Cardiac muscle cell (in vitro differentiated cells and primary cell): Measurements from ENCODE around the gene GLT8D1. TPM values are rescaled to one million over a fixed set of nuclear protein-coding genes. Genes with fewer than 3 reads are reported as not detected.
A peak's percentile ranks its signal among the peaks of the same experiment; 100 is the strongest.

ENCODE experiments used
- DNase-seq, 2 donors: peaks; one replicate each; pipeline versions ENCODE4 v3.0.0 to v3.0.0-alpha.2; 2010 to 2017; ENCODE audit warnings: low read depth in 1 of 2, low spot score in 1 of 2
- H3K27ac ChIP-seq: fragments of 200-600 bp; sonication (generic); 2 replicates; pipeline ENCODE4 v1.5.1; 2016
- H3K27me3 ChIP-seq: fragments of 200-600 bp; sonication (generic); 2 replicates; pipeline ENCODE4 v1.6.0; 2016; ENCODE audit warnings: control low read depth
- H3K36me3 ChIP-seq: fragments of 200-600 bp; sonication (generic); 2 replicates; pipeline ENCODE4 v1.5.1; 2016; ENCODE audit warnings: control low read depth
- H3K4me1 ChIP-seq: fragments of 200-600 bp; sonication (generic); 2 replicates; pipeline ENCODE4 v1.8.1; 2017; ENCODE audit warnings: low read depth, mild to moderate bottlenecking, mixed run types
- H3K4me3 ChIP-seq: fragments of 200-600 bp; sonication (generic); 2 replicates; pipeline ENCODE4 v1.5.1; 2016; ENCODE audit warnings: mild to moderate bottlenecking
- H3K9me3 ChIP-seq: fragments of 200-600 bp; sonication (generic); 2 replicates; pipeline ENCODE4 v1.5.1; 2017; ENCODE audit warnings: low read depth, mild to moderate bottlenecking, control low read depth
- polyA plus RNA-seq: library from polyadenylated mRNA; unstranded; fragments of >200 nt; fragmentation: Nextera tagmentation; extraction: Ambion mirVana; gene quantifications from 2 replicates; pipeline ENCODE4 v1.2.1, GENCODE V29; 2016
- total RNA-seq: library from RNA; depleted of rRNA; stranded (reverse); fragments of >200 nt; gene quantifications from 2 replicates; pipeline ENCODE4 v1.2.3, GENCODE V29; 2016
- TF ChIP-seq, protein P1 (sequence below): IDR thresholded peaks from 2 replicates; pipeline ENCODE4 v1.5.1; 2012; ENCODE audit warnings: low read depth, mild to moderate bottlenecking, low read length

The GLT8D1 gene
- total and polyA plus RNA-seq, 2 experiments from 2014 or later: 74.2 to 85.0 TPM

DNA sequence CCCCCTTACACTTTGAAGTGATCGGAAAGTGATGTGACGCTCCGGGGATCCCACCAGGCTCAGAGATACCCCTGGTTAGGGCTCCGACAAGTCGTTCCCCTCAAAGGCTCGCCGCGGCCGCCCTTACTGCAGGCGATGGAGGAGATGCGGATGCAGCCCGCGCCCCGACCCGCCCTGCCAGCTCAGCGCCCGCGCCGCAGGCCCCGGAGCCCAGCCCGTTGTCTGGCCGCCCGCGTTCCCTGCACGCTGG, 228 bp downstream of the GLT8D1 start:
- H3K4me1 ChIP-seq: peaks cover 6% of the 10 kb centered on the region
- no peak for DNase-seq
- H3K9me3 ChIP-seq: no peaks in the 10 kb centered on the region
- peak overlapping the region; percentile 97 for H3K4me3 ChIP-seq
- peak overlapping the region; percentile 82 for H3K27ac ChIP-seq
- TF ChIP-seq, protein P1, sequence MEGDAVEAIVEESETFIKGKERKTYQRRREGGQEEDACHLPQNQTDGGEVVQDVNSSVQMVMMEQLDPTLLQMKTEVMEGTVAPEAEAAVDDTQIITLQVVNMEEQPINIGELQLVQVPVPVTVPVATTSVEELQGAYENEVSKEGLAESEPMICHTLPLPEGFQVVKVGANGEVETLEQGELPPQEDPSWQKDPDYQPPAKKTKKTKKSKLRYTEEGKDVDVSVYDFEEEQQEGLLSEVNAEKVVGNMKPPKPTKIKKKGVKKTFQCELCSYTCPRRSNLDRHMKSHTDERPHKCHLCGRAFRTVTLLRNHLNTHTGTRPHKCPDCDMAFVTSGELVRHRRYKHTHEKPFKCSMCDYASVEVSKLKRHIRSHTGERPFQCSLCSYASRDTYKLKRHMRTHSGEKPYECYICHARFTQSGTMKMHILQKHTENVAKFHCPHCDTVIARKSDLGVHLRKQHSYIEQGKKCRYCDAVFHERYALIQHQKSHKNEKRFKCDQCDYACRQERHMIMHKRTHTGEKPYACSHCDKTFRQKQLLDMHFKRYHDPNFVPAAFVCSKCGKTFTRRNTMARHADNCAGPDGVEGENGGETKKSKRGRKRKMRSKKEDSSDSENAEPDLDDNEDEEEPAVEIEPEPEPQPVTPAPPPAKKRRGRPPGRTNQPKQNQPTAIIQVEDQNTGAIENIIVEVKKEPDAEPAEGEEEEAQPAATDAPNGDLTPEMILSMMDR: no peak
- H3K36me3 ChIP-seq: peaks cover 7% of the 10 kb centered on the region
- no peaks in the 10 kb centered on the region for H3K27me3 ChIP-seq

DNA sequence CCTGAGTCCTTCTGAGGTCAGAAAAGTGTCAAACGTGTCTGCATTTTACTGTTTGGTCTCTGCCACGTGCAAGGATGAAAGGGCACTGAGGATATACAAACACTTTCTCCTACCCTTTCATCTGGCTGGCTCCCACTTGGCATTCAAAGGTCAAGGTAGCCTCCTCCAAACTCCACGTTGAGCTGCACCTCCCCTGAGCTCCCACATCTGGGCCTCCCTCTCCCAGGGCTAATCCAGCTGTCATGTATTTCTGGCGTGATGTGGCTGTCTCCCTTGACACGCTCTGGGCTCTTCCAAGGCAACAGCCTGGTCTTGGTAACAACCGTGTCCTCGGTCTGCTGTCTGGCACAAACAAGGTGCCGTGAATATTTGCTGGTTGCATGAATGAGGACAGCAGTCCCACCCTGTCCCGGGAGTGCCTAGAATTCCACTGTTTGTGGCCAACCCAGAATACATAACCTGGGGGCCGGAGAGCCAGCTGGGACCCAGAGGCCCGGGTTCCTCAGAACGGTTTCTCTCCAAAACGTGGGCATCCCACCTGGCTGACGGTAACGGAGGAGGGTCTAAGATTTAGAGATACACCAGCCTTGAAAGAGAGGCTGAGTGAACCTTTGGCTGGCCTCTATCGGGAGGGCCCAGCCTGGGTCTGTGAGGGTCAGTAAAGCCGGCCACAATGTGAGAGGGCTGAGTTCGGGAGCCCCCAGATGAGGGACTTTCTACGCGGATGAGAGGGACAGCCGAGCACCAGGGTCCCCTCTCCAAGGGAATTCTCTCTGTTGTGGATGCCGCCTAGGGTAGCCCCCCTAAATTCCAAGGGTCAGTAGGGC, 767 bp downstream of the GLT8D1 start:
- Histone ChIP-seq H3K4me3 (peak overlapping the region; percentile 97), H3K9me3 (no peaks in the 10 kb centered on the region), H3K27ac (peak overlapping the region; percentile 82), H3K36me3 (peaks cover 7% of the 10 kb centered on the region), H3K27me3 (no peaks in the 10 kb centered on the region), H3K4me1 (peaks cover 6% of the 10 kb centered on the region)
- peak; percentile 10 to 26 for DNase-seq
- TF ChIP-seq, protein P1: no peak

DNA sequence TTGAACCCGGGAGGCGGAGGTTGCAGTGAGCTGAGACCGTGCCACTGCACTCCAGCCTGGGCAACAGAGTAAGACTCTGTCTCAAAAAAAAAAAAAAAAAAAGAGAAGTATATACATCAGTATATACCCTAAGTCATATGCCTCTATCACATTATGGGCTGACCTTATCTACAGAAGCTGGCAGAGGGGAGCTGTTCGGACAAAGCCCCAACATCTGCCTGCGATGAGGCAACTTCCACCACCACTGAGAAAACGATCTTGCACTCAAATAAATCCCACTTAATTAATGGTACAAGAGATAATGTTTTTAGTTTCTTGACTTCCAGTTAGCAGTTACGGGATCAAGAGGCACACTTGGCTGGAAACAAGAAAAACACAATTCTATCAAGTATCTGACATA, 2.2 kb downstream of the GLT8D1 start:
- TF ChIP-seq, protein P1: no peak
- Histone ChIP-seq H3K9me3 (no peaks in the 10 kb centered on the region), H3K27ac (no peak overlapping the region), H3K27me3 (no peaks in the 10 kb centered on the region), H3K36me3 (peaks cover 8% of the 10 kb centered on the region), H3K4me3 (no peak overlapping the region), H3K4me1 (peaks cover 6% of the 10 kb centered on the region)
- no peak for DNase-seq

DNA sequence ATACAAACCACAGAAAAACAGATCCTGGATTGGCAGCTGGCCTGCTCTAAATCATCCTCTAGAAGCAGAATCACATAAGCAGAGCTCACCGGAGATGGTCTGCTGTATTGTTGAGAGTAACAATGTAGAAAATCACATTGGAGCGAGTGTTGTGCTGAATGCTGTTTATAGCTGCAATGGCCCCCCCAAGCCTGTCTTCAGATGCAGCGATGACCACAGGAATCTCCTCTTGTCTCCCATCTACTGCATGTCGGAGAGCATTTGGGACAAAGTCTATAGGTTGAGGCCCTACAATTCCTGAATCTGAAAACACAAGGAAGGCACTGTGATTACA, 8.0 kb downstream of the GLT8D1 start:
- no peaks in the 10 kb centered on the region for H3K4me1 ChIP-seq
- no peaks in the 10 kb centered on the region for H3K9me3 ChIP-seq
- H3K27me3 ChIP-seq: no peaks in the 10 kb centered on the region
- H3K4me3 ChIP-seq: no peak overlapping the region
- H3K36me3 ChIP-seq: peaks cover 54% of the 10 kb centered on the region
- TF ChIP-seq, protein P1: no peak
- no peak for DNase-seq
- H3K27ac ChIP-seq: no peak overlapping the region

DNA sequence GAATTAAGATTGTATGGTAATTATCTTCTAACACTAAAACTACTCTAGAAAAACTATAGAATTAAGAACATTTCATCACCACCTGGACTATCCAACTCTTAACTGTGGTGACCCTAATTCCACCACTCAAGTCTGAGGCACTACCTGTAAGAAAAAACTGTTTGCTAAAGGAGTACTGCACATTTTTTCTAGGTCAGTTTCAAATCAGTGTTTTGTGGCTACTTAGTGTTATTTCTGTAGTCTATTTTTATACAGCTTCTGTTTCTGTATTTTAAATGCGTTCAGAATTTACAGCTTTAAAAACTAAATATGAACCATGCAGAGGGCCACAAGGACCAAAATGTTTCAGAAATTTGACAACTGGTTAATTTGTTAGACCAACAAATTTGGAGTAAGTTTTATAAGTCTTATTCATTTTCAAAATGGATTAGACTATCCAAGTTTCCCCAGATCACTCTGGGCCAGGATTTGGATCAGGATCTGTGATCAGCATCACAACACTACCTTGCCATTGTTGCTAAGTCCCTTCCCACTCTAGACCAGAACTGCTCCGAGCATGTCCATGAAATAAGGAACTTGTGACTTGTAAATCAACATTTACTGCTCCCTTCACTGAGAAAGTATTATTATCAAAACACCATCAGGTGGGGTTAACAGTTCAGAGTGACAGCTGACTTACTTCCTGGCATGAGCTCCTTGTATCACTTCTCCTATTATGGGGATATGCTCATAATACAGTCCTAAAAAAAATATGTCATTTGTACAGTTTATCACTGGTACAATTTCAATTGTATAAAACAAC, 8.6 kb downstream of the GLT8D1 start:
- DNase-seq: no peak
- Histone ChIP-seq H3K36me3 (peaks cover 58% of the 10 kb centered on the region), H3K27ac (no peak overlapping the region), H3K9me3 (no peaks in the 10 kb centered on the region), H3K27me3 (no peaks in the 10 kb centered on the region), H3K4me1 (no peaks in the 10 kb centered on the region), H3K4me3 (no peak overlapping the region)
- TF ChIP-seq, protein P1: no peak
